Activated T-helper 1 cell treated with anti-CD3 and anti-CD28 coated beads, Interleukin-2, amount 50 U/mL, for 16 hours (primary cell): Measurements from ENCODE around the gene EIF5A2.

ENCODE experiments used
- DNase-seq, 2 donors: peaks; one replicate each; pipeline ENCODE4 v3.0.0-alpha.2; 2020; ENCODE audit warnings: low read depth in 1 of 2, low spot score in 1 of 2

Gene EIF5A2

GRCh38 chr3:170862618-170863374 is 45.6 kb downstream of the EIF5A2 start:
- no peak for DNase-seq

- DNase-seq, result no peak
Observed at GRCh38 chr3:170858599-170858998, 49.8 kb downstream of the EIF5A2 start.

GRCh38 chr3:170852324-170852723 is 56.1 kb downstream of the EIF5A2 start:
- DNase-seq, result no peak

GRCh38 chr3:170848292-170848917 is 60.0 kb downstream of the EIF5A2 start:
- DNase-seq, result no peak

- DNase-seq, result no peak
Observed at GRCh38 chr3:170844377-170844776, 64.1 kb downstream of the EIF5A2 start.

GRCh38 chr3:170840291-170840859 is 68.1 kb downstream of the EIF5A2 start:
- DNase-seq, result no peak

GRCh38 chr3:170839518-170840100 is 68.8 kb downstream of the EIF5A2 start:
- no peak for DNase-seq
